ENCODE results near the gene EPG5.

DNA sequence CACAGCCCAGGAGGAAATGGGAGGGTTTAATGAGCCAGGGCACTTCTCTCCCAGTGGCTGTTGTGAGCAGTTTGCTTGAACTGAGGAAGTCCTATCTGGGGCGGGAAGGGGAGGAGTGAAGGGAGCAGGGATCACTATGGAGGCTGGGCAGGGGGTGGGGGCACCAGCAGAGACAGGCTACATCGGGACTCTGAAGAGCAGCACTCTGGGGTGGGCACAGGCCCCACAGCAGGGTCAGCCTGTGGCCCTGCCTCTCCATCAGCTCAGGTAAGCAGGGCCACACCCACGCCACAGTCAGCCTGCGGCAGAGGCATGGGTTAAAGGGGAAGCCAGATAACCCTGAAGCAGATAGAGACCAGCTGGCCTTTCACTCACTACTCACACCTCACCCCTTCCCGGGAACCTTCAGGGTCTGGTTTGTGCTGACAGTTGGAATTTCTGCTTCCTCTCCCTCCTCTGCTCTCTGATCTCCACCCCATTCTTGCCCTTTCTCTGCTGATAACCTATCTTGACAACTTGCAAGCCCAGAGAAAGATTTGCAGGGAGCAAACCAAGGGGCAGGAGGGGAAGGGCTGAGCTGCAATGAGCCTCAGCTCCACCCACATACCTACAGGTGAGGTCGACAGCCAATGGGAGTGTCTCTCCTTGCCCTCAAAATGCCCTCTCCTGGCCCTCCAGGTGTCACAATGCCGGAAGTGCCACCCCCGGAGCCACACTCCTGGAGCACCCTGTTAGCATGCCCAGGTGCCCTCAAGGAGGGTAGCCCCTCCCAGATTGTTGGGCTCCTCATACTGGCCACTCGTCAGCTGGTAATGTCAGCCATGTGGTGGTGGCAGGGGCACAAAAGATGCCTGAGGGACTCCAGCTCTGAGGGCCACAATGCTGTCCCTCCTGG, 138.0 kb downstream of the EPG5 start:
- TF ChIP-seq CTCF (IDR thresholded peaks at IDR 0.05 in 8 of 11, conservative IDR thresholded peaks at IDR 0.05 in 3 of 11) (no peak), POLR2AphosphoS5 (IDR thresholded peaks at IDR 0.05) (peak in 2 of 3 donors; percentile 30 to 56), POLR2A (IDR thresholded peaks at IDR 0.05) (no peak)

Measured in spleen (tissue), 7 donors.